Islet precursor cell (in vitro differentiated cells): ENCODE measurements around the gene ZEB1.
A peak's percentile ranks its signal among the peaks of the same experiment; 100 is the strongest.

Experiments
- DNase-seq: peaks from one replicate; pipeline ENCODE4 v3.0.0-alpha.2; 2018

The ZEB1 gene

DNA sequence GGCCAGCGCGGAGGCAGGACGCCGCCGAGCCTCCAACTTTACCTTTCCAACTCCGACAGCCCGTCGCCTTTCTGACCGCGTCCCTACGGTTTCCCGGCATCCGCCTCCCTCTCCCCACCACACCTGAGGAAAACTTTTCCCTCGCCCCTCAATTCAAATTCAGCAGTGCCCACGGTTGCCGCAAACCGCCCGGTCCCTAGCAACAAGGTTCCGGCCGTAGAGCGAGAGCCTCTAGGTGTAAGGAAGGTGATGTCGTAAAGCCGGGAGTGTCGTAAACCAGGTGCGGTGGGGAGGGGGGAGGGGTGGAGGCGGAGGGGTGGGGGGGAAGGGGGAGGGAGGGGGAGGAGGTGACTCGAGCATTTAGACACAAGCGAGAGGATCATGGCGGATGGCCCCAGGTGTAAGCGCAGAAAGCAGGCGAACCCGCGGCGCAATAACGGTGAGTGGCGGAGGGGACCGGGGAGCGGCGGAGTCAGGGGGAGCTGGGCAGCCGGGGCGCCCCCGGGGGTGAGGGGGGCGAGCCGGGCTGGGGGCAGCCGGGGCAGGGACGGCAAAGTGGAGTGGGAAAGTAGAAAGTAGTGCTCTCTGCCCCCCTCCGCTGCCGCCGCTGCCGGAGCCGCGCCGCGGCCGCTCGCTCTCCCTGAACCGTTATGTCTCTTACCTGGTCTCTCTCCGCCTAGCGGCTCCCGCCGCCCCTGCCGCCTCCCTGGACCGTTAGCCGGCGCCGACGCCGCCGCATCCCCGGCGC, at the start of gene ZEB1:
ZEB1 (plus strand) TSS at position 363 of the 748 bp plus-strand sequence; CDS start at position 382, 19 bp downstream.
- DNase-seq: peak; percentile 91

- no peak for DNase-seq
Observed at GRCh38 chr10:31270954-31271353, 48.1 kb upstream of the ZEB1 start.

GRCh38 chr10:31272841-31273240, 46.2 kb upstream of the ZEB1 start:
- no peak for DNase-seq

- DNase-seq: no peak
Observed at GRCh38 chr10:31273789-31274188, 45.2 kb upstream of the ZEB1 start.

DNA sequence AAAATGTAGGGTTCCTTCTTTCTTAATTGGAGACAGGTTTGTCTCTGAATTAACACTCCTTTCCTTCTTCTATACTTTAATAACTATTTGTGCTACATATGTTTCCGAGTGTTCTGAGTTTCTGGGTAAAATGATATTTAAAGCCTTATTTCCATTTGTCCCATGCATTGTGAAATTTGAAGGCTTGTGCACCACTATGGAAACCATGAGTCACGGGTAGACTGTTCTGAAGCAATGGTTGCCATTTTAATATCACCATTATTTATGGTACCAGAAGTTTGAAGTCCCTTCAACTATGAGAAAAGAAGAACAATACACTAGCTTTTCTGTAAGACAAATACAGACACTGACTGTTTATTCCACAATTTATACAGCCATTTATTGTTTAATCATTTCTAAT, 44.7 kb upstream of the ZEB1 start:
- DNase-seq: no peak

- DNase-seq: no peak
Observed at GRCh38 chr10:31278279-31278941, 40.6 kb upstream of the ZEB1 start.

DNA sequence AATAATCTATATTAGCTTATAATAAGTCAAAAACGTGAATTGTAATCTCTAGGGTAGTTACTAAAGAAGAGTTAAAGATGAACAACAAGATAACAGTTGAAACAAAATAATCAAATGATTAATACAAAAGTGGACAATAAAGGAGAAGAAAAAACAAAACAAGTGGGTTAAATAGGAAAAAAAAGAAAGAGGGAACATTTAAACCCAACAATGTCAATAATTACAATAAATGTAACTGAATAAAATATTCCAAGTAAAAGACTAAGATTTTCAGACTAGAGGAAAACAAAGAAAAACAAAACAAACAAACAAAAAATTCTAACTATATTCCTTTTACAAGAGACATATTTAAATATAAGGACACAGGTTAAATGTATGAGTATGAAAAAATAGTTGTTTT, 38.0 kb upstream of the ZEB1 start:
- no peak for DNase-seq

DNA sequence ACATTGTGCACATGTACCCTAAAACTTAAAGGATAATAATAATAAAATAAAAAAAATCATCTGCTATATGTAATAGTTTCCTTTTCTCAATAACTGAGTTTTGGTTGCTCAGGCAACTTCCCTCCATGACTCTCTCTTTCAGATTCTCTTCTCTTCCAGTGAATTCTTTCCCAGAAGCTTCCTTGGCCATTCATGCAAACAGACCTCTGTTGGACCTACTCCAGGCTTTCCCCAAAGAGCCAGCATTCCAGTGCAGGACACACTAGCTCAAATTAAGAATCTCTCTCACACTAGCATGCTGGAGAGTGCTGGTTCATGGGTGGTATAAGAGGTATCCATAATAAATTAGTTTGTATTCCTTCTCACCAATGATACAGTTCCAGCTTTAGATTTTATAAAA, 31.0 kb upstream of the ZEB1 start:
- DNase-seq: no peak

DNA sequence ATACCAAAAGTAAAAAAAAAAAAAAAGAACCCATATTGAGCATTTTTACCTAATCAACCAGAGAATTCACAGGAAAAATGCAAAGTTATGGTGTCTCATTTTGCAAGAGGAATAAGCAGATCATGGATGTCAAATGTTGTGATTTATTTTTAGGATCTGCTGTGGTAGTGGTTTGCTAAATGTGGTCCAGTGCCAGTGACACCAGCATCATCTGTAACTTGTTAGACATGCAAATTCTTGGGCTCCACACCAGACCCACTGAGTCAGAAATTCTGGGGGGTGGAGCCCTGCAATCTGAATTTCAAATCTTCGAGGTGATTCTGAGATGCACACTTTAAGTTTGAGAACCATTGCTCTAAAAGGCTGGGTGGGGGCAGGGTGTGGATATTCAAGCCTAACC, 30.1 kb upstream of the ZEB1 start:
- no peak for DNase-seq

GRCh38 chr10:31290386-31290785, 28.6 kb upstream of the ZEB1 start:
- DNase-seq: no peak

GRCh38 chr10:31291123-31291522, 27.9 kb upstream of the ZEB1 start:
- DNase-seq: no peak

GRCh38 chr10:31294558-31294957, 24.5 kb upstream of the ZEB1 start:
- DNase-seq: no peak

- DNase-seq: no peak
Observed at GRCh38 chr10:31296754-31297153, 22.3 kb upstream of the ZEB1 start.

- no peak for DNase-seq
Observed at GRCh38 chr10:31299119-31299518, 19.9 kb upstream of the ZEB1 start.

- no peak for DNase-seq
Observed at GRCh38 chr10:31303212-31303611, 15.8 kb upstream of the ZEB1 start.

DNA sequence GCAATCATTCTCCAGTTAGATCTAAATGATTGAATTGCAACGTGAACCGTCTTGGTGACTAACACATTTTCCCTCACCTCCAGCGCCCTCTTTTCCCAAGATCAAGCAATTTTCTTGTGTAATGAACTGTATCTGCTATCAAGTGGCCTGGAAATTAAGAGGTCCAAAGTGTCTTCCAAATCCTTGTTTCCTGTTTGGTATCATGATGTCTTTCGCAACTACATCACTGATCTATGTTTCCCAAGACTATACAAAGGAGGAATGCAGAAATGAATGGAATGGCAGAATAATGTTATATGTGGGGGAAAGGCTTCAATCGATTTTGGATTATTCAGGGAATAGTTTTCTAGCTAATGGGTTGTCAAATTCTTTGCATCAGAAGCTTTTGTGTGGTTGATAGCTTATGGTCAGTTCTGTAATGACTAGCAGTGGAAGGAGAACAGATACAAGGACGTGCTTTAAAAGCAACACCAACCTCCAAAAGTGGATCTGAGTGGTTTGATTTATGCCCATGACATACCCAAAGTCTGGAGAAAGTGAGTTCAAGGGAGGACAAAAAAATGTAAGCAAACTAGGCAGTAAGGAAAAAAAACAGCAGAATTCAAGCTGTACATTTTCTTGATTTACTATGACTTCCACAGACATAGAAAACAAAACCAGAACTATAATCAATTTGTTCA, 14.6 kb upstream of the ZEB1 start:
- DNase-seq: no peak

DNA sequence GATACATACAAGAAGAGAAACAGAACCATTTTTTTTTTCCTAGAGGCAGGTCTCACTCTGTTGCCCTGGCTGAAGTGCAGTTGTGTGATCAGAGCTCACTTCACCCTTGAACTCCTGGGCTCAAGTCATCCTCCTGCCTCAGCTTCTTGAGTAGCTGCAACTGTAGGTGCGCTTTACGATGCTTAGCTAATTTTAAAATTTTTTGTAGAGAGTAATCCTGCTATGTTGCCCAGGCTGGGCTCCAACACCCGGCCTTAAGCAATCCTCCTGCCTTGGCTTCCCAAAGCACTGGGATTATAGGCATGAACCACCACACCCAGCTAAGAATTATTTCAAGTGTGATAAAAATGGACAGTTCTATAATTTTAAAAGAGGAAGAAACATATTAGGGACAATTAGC, 5.6 kb upstream of the ZEB1 start:
- DNase-seq: no peak

DNA sequence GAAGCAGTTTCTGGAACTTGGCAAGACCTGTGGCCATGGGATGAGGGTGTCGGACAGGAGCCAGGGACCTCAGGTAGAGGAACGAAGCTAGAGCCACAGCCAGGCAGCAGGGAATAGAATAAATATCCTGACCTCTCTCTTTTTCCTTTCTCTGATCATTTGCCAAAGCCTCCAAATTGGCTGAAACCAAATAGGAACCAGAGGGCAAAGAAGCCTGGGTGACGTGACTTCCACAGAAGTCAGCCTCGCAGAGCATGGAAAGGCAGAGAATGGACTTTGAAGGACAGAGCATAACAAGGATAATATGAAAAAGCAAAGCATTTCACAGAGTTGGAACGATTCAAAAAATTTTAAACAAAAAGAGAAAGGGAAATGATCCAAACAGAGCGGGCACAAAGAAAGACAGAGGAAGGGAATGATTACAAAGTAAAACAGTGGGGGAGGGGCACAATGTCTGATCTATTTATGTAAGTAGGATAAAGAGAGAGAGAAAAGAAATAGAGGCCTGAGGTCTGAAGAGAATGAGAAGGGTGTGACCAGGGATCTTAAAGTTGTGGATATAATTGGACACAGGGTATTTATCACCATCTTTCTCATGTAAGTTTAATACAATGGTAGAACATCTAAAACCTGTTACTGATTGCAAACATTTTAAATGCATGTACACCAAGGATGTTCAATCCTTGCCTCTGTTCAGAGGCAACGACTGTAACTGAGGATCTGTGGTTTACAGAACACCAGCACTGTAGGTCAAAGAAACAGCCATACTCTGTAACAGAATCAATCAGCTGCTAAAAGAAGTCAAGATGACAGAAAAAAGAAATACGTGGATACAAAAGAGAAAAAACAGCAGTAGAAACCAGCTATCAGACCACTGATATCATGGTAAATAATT, 4.5 kb upstream of the ZEB1 start:
- no peak for DNase-seq

DNA sequence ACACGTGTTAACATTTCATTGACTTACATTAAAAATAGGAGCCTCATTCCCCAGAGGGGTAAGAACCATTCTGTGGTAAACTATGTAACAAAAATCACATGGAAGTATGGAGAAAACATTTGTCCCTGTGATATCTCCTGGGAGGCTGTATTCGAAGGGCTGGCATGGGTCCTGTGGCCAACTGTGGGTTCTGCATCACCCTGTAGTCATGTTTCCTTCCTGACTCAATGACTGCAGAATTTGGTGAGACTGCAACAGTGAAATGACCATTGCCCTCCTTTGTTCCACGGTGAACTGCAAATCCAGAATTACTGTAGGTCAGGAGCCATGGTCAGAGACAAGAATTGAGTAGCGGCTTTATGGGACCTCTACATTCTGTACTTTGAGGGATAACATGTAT, 3.6 kb upstream of the ZEB1 start:
- no peak for DNase-seq

DNA sequence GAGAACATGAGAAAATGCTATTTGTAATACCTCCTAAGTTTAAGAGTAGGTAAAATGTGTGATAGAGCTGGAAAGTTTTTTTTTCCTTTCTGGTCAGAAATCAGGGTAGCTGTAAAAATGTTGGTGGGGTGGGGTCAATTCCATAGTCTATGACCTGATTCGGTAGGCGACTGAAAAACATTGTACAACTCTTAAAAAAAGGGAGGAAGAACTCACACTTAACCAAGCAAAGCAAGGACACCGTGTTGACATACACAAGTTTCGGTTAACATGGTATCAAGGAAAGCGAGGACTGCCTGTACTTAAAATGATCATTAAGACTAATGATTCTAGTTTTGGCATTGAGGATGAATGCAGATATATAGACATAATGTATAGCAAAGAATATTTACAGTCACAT, 1.8 kb upstream of the ZEB1 start:
- DNase-seq: no peak

DNA sequence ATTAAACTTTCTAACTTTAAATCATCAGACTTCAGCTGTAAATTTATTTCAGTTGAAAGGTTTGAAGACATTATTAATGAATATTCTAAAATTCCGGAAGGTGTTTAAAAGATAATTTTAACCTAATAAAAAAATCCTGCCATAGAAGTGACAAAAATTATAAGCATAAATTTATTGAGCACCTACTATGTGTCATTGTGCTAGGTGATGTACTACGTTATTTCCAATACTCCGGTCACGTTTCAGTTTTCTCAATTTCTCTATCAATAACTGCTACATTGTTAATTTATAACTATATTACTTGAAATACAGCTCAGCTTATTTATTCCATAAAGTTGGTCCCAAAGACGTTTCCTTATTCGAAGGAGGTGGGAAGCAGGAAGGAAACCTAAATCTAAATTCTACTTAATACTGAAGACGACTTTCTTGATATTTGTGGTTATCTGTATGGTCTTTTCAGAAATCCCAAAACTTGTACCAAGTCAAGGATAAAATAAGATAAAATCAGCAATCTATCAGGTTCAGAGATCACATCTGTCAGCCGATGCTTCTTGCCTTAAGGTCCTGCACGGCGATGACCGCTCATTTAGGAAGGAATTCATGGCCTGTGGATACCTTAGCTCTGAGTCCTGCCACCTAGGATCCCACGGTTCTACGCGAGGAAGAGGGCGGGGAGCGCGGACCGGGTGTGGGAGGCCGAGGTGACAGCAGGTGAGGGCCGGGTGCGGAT, 1.2 kb upstream of the ZEB1 start:
- DNase-seq: peak; percentile 88

DNA sequence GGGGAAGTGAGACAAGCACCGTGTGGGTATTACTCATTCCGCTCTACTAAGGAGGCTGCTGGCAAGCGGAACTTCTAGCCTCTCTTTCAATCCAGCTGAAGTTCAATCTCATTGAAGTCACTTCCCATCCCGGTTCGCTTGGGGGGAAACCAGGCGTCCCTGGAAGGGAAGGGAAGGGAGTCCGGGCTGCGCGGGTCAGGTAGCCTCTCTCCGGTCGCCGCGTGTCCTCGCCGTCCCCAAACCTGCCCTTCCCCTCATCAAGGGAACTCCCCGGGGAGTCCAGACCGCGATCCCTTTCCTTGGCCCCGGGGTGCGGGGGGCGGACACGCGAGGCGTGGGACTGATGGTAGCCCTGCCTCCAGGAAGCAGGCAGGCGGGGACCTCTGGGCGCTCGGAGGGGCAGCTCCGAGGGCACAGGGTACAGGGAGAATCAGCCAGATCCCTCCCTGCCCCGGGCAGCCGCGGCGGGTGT, 598 bp upstream of the ZEB1 start:
- DNase-seq: no peak
